Psoas muscle (tissue), 8 donors: ENCODE data around the gene KIAA0319L. TPM values are rescaled to one million over a fixed set of nuclear protein-coding genes. Genes with fewer than 3 reads are reported as not detected.

Experiments used
- ATAC-seq, 4 donors: fragments of 200-7000 bp; cut with Tn5 transposase; one replicate each; pipeline ENCODE4 v1.9.1; 2020; ENCODE audit warnings: moderate library complexity in 3 of 4, mild to moderate bottlenecking in 2 of 4
- DNase-seq, 2 donors: peaks; one replicate each; pipeline ENCODE4 v3.0.0-alpha.2; 2020
- H3K27ac ChIP-seq: fragments of 200-600 bp; one replicate; pipeline ENCODE4 v1.8.0; 2022
- H3K27me3 ChIP-seq, 3 donors: fragments of 200-600 bp in 1 of 3; one replicate each; pipeline versions ENCODE4 v1.6.1 to v1.8.0; 2013 to 2022; ENCODE audit warnings: low read length in 2 of 3, mild to moderate bottlenecking in 2 of 3, moderate library complexity in 1 of 3; ENCODE audit not compliant: insufficient read depth in 3 of 3
- H3K36me3 ChIP-seq, 2 donors: fragments of 200-600 bp in 1 of 2; one replicate each; pipeline versions ENCODE4 v1.6.1 to v1.8.0; 2013 to 2022; ENCODE audit warnings: low read depth in 1 of 2, mild to moderate bottlenecking in 1 of 2, moderate library complexity in 1 of 2; ENCODE audit not compliant: insufficient read depth in 1 of 2
- H3K4me1 ChIP-seq: fragments of 200-600 bp; one replicate; pipeline ENCODE4 v1.8.0; 2022
- H3K4me3 ChIP-seq: fragments of 200-600 bp; one replicate; pipeline ENCODE4 v1.8.0; 2022; ENCODE audit warnings: mild to moderate bottlenecking
- H3K9me3 ChIP-seq: fragments of 200-600 bp; one replicate; pipeline ENCODE4 v1.8.0; 2022
- CTCF ChIP-seq: fragments of 200-600 bp; IDR thresholded peaks from one replicate; pipeline ENCODE4 v1.8.0; 2022; ENCODE audit warnings: antibody characterized with exemption
- WGBS, 3 donors: extraction: QIAGEN DNeasy Blood & Tissue Kit; methylation state at CpG; one replicate each; pipeline versions ENCODE4 v1.1.6 to v1.1.7; 2013; 5-methylcytosine and 5-hydroxymethylcytosine counted together
- intact Hi-C, 2 donors: fragments of 100-400 bp; cut with DNase I; formaldehyde crosslinking; loops; one replicate each; pipeline versions ENCODE4 v1.11.0 to v1.14.2; 2022
- polyA plus RNA-seq, 3 donors: library from polyadenylated mRNA; stranded (reverse); fragments of 200-250 nt; gene quantifications; one replicate each; pipeline ENCODE4 v1.2.3, GENCODE V29; 2013
- total RNA-seq, 4 donors: library from RNA; stranded (reverse); fragmentation: NEBNext Ultra II Directional in 2 of 4; extraction: Animal tissue kit (Norgen Biotek cat#: 25700) in 2 of 4; gene quantifications; one replicate each; pipeline versions ENCODE4 v1.2.1 to v1.2.4, GENCODE V29; 2021 to 2023
- donor health status: healthy with polysubstance abuse.
- donor health status: DM: no; HTN: no; CAD: no; lungs with moderate emphysema.
- donor health status: Bipolar disorder and iron deficiency.
- donor health status: healthy.
- donor health status: DM: yes; HTN: yes; CAD: no.
- donor health status: DM: no; HTN: no; CAD: no.
- donor health status: DM: no; HTN: no; CAD: no.
- donor health status: DM: yes; HTN: yes; CAD: no.

Gene KIAA0319L
- total and polyA plus RNA-seq, 7 donors: 18.0 to 46.9 (median 35.7) TPM

GRCh38 chr1:35428360-35428759 is 128.8 kb downstream of the KIAA0319L start:
- Histone ChIP-seq H3K36me3 (peaks cover 0 to 35% of the 10 kb centered on the region in 2 donors), H3K27me3 (no peaks in the 10 kb centered on the region), H3K9me3 (no peaks in the 10 kb centered on the region), H3K27ac (no peak overlapping the region), H3K4me1 (no peaks in the 10 kb centered on the region), H3K4me3 (no peak overlapping the region)
- intact Hi-C loops: no loop called here
- no peak for ATAC-seq
- WGBS, 3 donors: 94 to 98% (median 98%) methylated on average over 7 of the region's 7 CpGs
- no peak for TF ChIP-seq CTCF
- DNase-seq: no peak

GRCh38 chr1:35426097-35426586 is 131.1 kb downstream of the KIAA0319L start:
- WGBS, 3 donors: 59 to 74% (median 70%) methylated on average over 2 of the region's 2 CpGs
- H3K36me3 ChIP-seq: peaks cover 0 to 25% of the 10 kb centered on the region in 2 donors
- intact Hi-C loops: no loop called here
- no peaks in the 10 kb centered on the region for H3K9me3 ChIP-seq
- DNase-seq: no peak
- no peak for ATAC-seq
- no peak overlapping the region for H3K27ac ChIP-seq
- no peaks in the 10 kb centered on the region for H3K4me1 ChIP-seq
- H3K4me3 ChIP-seq: no peak overlapping the region
- H3K27me3 ChIP-seq: no peaks in the 10 kb centered on the region
- no peak for TF ChIP-seq CTCF

GRCh38 chr1:35408925-35409324 is 148.3 kb downstream of the KIAA0319L start:
- H3K4me1 ChIP-seq: no peaks in the 10 kb centered on the region
- no peak for TF ChIP-seq CTCF
- no peaks in the 10 kb centered on the region for H3K27me3 ChIP-seq
- peaks cover 7 to 75% of the 10 kb centered on the region in 2 donors for H3K36me3 ChIP-seq
- no peak overlapping the region for H3K27ac ChIP-seq
- DNase-seq: no peak
- H3K9me3 ChIP-seq: no peaks in the 10 kb centered on the region
- 97 to 100% (median 97%) methylated on average over 1 of the region's 1 CpG for WGBS, 3 donors
- ATAC-seq: no peak
- intact Hi-C loops: loop anchor here in 1 of 2 donors (10.0 kb wide), 1 partner anchor 204 kb away; no protein-coding TSS in a partner anchor
- no peak overlapping the region for H3K4me3 ChIP-seq

GRCh38 chr1:35407743-35408142 is 149.5 kb downstream of the KIAA0319L start:
- Histone ChIP-seq H3K4me1 (no peaks in the 10 kb centered on the region), H3K4me3 (no peak overlapping the region), H3K36me3 (peaks cover 9 to 80% of the 10 kb centered on the region in 2 donors), H3K27ac (no peak overlapping the region), H3K27me3 (no peaks in the 10 kb centered on the region), H3K9me3 (no peaks in the 10 kb centered on the region)
- ATAC-seq (no peak), DNase-seq (no peak)
- no peak for TF ChIP-seq CTCF
- intact Hi-C loops: loop anchor here in 1 of 2 donors (10.0 kb wide), 1 partner anchor 203 kb away; no protein-coding TSS in a partner anchor
- WGBS, 3 donors: 82 to 99% (median 94%) methylated on average over 4 of the region's 4 CpGs

GRCh38 chr1:35406103-35406502 is 151.1 kb downstream of the KIAA0319L start:
- H3K36me3 ChIP-seq: peaks cover 9 to 82% of the 10 kb centered on the region in 2 donors
- H3K4me3 ChIP-seq: no peak overlapping the region
- no peaks in the 10 kb centered on the region for H3K27me3 ChIP-seq
- no peak for TF ChIP-seq CTCF
- ATAC-seq: no peak
- H3K27ac ChIP-seq: no peak overlapping the region
- intact Hi-C loops: loop anchor here in 1 of 2 donors (10.0 kb wide), 1 partner anchor 201 kb away; no protein-coding TSS in a partner anchor
- no peaks in the 10 kb centered on the region for H3K4me1 ChIP-seq
- DNase-seq: no peak
- H3K9me3 ChIP-seq: no peaks in the 10 kb centered on the region
